Liver (tissue), 9 donors: Measurements from ENCODE around the gene SEMA6B. TPM values are rescaled to one million over a fixed set of nuclear protein-coding genes. Genes with fewer than 3 reads are reported as not detected.

Experiments
- DNase-seq: peaks from one replicate; pipeline ENCODE4 v3.0.0-alpha.2; 2017; ENCODE audit warnings: low spot score
- H3K27ac ChIP-seq, 2 donors: one replicate each; pipeline ENCODE4 v1.7.0; 2013; ENCODE audit warnings: inconsistent platforms in 2 of 2, low read length in 2 of 2, control low read depth in 1 of 2, low read depth in 1 of 2, mild to moderate bottlenecking in 1 of 2
- H3K27me3 ChIP-seq, 4 donors: one replicate each; pipeline versions ENCODE4 v1.6.1 to v1.7.0; 2013; ENCODE audit warnings: low read length in 3 of 4, inconsistent platforms in 1 of 4, mild to moderate bottlenecking in 1 of 4, moderate library complexity in 1 of 4; ENCODE audit not compliant: control insufficient read depth in 4 of 4, insufficient read depth in 4 of 4
- H3K36me3 ChIP-seq, 4 donors: one replicate each; pipeline versions ENCODE4 v1.6.1 to v1.7.0; 2013; ENCODE audit warnings: low read length in 3 of 4, mild to moderate bottlenecking in 3 of 4, low read depth in 1 of 4, moderate library complexity in 1 of 4; ENCODE audit not compliant: control insufficient read depth in 4 of 4, insufficient read depth in 3 of 4
- H3K4me1 ChIP-seq, 4 donors: one replicate each; pipeline versions ENCODE4 v1.6.1 to v1.7.0; 2013; ENCODE audit warnings: low read length in 3 of 4, mild to moderate bottlenecking in 3 of 4, moderate library complexity in 1 of 4; ENCODE audit not compliant: control insufficient read depth in 4 of 4, insufficient read depth in 4 of 4
- H3K4me3 ChIP-seq, 3 donors: one replicate each; pipeline versions ENCODE4 v1.6.1 to v1.7.0; 2013; ENCODE audit warnings: low read length in 3 of 3, control low read depth in 1 of 3, low read depth in 1 of 3, mild to moderate bottlenecking in 1 of 3
- H3K9ac ChIP-seq, 2 donors: one replicate each; pipeline ENCODE4 v1.7.0; 2013; ENCODE audit warnings: low read length in 2 of 2, mild to moderate bottlenecking in 2 of 2, moderate library complexity in 2 of 2, control low read depth in 1 of 2, low read depth in 1 of 2
- H3K9me3 ChIP-seq, 4 donors: one replicate each; pipeline versions ENCODE4 v1.6.1 to v1.7.0; 2013; ENCODE audit warnings: low read length in 3 of 4; ENCODE audit not compliant: control insufficient read depth in 4 of 4
- EGR1 ChIP-seq, 2 donors: IDR thresholded peaks; 2 replicates each; pipeline ENCODE4 v1.6.1; 2016 to 2018; ENCODE audit warnings: antibody characterized with exemption in 2 of 2, low read depth in 2 of 2
- FOXA1 ChIP-seq: IDR thresholded peaks from 2 replicates; pipeline ENCODE4 v1.6.1; 2016; ENCODE audit warnings: antibody characterized with exemption
- FOXA2 ChIP-seq: IDR thresholded peaks from 2 replicates; pipeline ENCODE4 v1.6.1; 2016; ENCODE audit warnings: antibody characterized with exemption
- GABPA ChIP-seq, 2 donors: IDR thresholded peaks in 1 of 2; conservative IDR thresholded peaks in 1 of 2; 2 replicates each; pipeline ENCODE4 v1.6.1; 2016; ENCODE audit warnings: antibody characterized with exemption in 2 of 2, mild to moderate bottlenecking in 1 of 2, moderate library complexity in 1 of 2
- HNF4A ChIP-seq, 2 donors: conservative IDR thresholded peaks; 2 replicates each; pipeline ENCODE4 v1.6.1; 2016; ENCODE audit warnings: antibody characterized with exemption in 2 of 2, mild to moderate bottlenecking in 2 of 2
- NR2F2 ChIP-seq: IDR thresholded peaks from 2 replicates; pipeline ENCODE4 v1.6.1; 2016; ENCODE audit warnings: antibody characterized with exemption
- RAD21 ChIP-seq, 2 donors: IDR thresholded peaks; 2 replicates each; pipeline ENCODE4 v1.6.1; 2016; ENCODE audit warnings: antibody characterized with exemption in 2 of 2, mild to moderate bottlenecking in 2 of 2
- RXRA ChIP-seq, 2 donors: IDR thresholded peaks; 2 replicates each; pipeline ENCODE4 v1.6.1; 2017 to 2018; ENCODE audit warnings: antibody characterized with exemption in 2 of 2, mild to moderate bottlenecking in 1 of 2
- SP1 ChIP-seq: IDR thresholded peaks from 2 replicates; pipeline ENCODE4 v1.6.1; 2018; ENCODE audit warnings: antibody characterized with exemption, mild to moderate bottlenecking
- TAF1 ChIP-seq: conservative IDR thresholded peaks from 2 replicates; pipeline ENCODE4 v1.6.1; 2016; ENCODE audit warnings: antibody characterized with exemption, mild to moderate bottlenecking
- whole genome bisulfite sequencing: extraction: QIAGEN DNeasy Blood & Tissue Kit; methylation state at CpG from one replicate; pipeline ENCODE4 v1.1.7; 2013; 5-methylcytosine and 5-hydroxymethylcytosine counted together
- polyA plus RNA-seq, 2 donors: library from polyadenylated mRNA; stranded (reverse) in 1 of 2; unstranded in 1 of 2; fragments of 200-250 nt in 1 of 2; fragments of >200 nt in 1 of 2; fragmentation: Nextera tagmentation in 1 of 2; extraction: Ambion mirVana in 1 of 2; gene quantifications; one replicate each; pipeline versions ENCODE4 v1.2.1 to v1.2.3, GENCODE V29; 2013 to 2015
- total RNA-seq, 2 donors: library from RNA; depleted of rRNA; stranded (reverse); fragments of >200 nt; gene quantifications; one replicate each; pipeline ENCODE4 v1.2.3, GENCODE V29; 2014
- TF ChIP-seq, protein P1 (sequence below): fragments of 150-350 bp; IDR thresholded peaks from 2 replicates; pipeline ENCODE4 v1.5.1; 2017; ENCODE audit warnings: improper control_type of control experiment, low read depth, low read length; ENCODE audit not compliant: missing input control
- TF ChIP-seq, protein P2 (sequence below): IDR thresholded peaks from 2 replicates; pipeline ENCODE4 v1.6.1; 2016; ENCODE audit warnings: antibody characterized with exemption, mild to moderate bottlenecking
- TF ChIP-seq, protein P3 (sequence below): IDR thresholded peaks from 2 replicates; pipeline ENCODE4 v1.6.1; 2016; ENCODE audit warnings: antibody characterized with exemption
- TF ChIP-seq, protein P4 (sequence below): IDR thresholded peaks from 2 replicates; pipeline ENCODE4 v1.6.1; 2016; ENCODE audit warnings: antibody characterized with exemption
- TF ChIP-seq, protein P5 (sequence below): IDR thresholded peaks from 2 replicates; pipeline ENCODE4 v1.6.1; 2016; ENCODE audit warnings: antibody characterized with exemption
- donor health status: healthy.
- donor health status: healthy.
- donor health status: healthy.
- donor health status: healthy.
- donor health status: healthy.

The SEMA6B gene
- total and polyA plus RNA-seq, 4 donors = 0.58 to 3.2 (median 2.9) TPM

DNA sequence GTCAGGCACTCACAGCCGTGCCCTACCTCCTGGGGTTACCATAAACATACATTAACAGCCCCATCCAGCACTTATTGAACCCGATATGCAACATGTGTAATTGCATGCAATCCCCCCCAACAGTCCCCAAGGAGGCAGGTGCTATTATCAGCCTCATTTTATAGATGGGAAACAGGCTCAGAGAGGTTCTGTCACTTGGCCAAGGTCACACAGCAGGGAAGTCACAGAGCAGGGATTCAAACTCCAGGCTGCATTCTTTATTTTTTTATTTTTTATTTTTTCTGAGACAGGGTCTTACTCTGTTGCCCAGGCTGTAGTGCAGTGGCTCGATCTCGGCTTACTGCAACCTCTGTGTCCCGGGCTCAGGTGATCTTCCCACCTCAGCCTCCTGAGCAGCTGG lies 41.4 kb upstream of the SEMA6B start:
- no peak overlapping the region for H3K4me3 ChIP-seq
- peaks cover 2 to 13% (median 10%) of the 10 kb centered on the region in 4 donors for H3K4me1 ChIP-seq
- no peaks in the 10 kb centered on the region for H3K36me3 ChIP-seq
- no peak for TF ChIP-seq GABPA (IDR thresholded peaks at IDR 0.05 in 1 of 2, conservative IDR thresholded peaks at IDR 0.05 in 1 of 2)
- TF ChIP-seq FOXA1 = no peak
- no peak for TF ChIP-seq HNF4A (conservative IDR thresholded peaks at IDR 0.05)
- TF ChIP-seq NR2F2 = no peak
- TF ChIP-seq EGR1 (IDR thresholded peaks at IDR 0.05; ENCODE audit: low read depth in 2 of 2) = no peak
- TF ChIP-seq, protein P1, sequence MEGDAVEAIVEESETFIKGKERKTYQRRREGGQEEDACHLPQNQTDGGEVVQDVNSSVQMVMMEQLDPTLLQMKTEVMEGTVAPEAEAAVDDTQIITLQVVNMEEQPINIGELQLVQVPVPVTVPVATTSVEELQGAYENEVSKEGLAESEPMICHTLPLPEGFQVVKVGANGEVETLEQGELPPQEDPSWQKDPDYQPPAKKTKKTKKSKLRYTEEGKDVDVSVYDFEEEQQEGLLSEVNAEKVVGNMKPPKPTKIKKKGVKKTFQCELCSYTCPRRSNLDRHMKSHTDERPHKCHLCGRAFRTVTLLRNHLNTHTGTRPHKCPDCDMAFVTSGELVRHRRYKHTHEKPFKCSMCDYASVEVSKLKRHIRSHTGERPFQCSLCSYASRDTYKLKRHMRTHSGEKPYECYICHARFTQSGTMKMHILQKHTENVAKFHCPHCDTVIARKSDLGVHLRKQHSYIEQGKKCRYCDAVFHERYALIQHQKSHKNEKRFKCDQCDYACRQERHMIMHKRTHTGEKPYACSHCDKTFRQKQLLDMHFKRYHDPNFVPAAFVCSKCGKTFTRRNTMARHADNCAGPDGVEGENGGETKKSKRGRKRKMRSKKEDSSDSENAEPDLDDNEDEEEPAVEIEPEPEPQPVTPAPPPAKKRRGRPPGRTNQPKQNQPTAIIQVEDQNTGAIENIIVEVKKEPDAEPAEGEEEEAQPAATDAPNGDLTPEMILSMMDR = no peak
- TF ChIP-seq, protein P2, sequence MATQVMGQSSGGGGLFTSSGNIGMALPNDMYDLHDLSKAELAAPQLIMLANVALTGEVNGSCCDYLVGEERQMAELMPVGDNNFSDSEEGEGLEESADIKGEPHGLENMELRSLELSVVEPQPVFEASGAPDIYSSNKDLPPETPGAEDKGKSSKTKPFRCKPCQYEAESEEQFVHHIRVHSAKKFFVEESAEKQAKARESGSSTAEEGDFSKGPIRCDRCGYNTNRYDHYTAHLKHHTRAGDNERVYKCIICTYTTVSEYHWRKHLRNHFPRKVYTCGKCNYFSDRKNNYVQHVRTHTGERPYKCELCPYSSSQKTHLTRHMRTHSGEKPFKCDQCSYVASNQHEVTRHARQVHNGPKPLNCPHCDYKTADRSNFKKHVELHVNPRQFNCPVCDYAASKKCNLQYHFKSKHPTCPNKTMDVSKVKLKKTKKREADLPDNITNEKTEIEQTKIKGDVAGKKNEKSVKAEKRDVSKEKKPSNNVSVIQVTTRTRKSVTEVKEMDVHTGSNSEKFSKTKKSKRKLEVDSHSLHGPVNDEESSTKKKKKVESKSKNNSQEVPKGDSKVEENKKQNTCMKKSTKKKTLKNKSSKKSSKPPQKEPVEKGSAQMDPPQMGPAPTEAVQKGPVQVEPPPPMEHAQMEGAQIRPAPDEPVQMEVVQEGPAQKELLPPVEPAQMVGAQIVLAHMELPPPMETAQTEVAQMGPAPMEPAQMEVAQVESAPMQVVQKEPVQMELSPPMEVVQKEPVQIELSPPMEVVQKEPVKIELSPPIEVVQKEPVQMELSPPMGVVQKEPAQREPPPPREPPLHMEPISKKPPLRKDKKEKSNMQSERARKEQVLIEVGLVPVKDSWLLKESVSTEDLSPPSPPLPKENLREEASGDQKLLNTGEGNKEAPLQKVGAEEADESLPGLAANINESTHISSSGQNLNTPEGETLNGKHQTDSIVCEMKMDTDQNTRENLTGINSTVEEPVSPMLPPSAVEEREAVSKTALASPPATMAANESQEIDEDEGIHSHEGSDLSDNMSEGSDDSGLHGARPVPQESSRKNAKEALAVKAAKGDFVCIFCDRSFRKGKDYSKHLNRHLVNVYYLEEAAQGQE = no peak
- TF ChIP-seq, protein P3, sequence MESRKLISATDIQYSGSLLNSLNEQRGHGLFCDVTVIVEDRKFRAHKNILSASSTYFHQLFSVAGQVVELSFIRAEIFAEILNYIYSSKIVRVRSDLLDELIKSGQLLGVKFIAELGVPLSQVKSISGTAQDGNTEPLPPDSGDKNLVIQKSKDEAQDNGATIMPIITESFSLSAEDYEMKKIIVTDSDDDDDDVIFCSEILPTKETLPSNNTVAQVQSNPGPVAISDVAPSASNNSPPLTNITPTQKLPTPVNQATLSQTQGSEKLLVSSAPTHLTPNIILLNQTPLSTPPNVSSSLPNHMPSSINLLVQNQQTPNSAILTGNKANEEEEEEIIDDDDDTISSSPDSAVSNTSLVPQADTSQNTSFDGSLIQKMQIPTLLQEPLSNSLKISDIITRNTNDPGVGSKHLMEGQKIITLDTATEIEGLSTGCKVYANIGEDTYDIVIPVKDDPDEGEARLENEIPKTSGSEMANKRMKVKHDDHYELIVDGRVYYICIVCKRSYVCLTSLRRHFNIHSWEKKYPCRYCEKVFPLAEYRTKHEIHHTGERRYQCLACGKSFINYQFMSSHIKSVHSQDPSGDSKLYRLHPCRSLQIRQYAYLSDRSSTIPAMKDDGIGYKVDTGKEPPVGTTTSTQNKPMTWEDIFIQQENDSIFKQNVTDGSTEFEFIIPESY = no peak
- TF ChIP-seq FOXA2 = no peak
- TF ChIP-seq RXRA (IDR thresholded peaks at IDR 0.05) = no peak
- TF ChIP-seq, protein P4, sequence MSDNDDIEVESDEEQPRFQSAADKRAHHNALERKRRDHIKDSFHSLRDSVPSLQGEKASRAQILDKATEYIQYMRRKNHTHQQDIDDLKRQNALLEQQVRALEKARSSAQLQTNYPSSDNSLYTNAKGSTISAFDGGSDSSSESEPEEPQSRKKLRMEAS = no peak
- no peak for TF ChIP-seq TAF1
- TF ChIP-seq, protein P5, sequence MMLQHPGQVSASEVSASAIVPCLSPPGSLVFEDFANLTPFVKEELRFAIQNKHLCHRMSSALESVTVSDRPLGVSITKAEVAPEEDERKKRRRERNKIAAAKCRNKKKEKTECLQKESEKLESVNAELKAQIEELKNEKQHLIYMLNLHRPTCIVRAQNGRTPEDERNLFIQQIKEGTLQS = no peak
- no peak for TF ChIP-seq RAD21 (IDR thresholded peaks at IDR 0.05)
- no peak for TF ChIP-seq SP1
- H3K27ac ChIP-seq = no peak overlapping the region
- no peak for DNase-seq
- H3K9ac ChIP-seq = no peak overlapping the region
- no peaks in the 10 kb centered on the region for H3K9me3 ChIP-seq
- WGBS = 89% methylated on average over 5 of the region's 5 CpGs
- H3K27me3 ChIP-seq = no peaks in the 10 kb centered on the region

DNA sequence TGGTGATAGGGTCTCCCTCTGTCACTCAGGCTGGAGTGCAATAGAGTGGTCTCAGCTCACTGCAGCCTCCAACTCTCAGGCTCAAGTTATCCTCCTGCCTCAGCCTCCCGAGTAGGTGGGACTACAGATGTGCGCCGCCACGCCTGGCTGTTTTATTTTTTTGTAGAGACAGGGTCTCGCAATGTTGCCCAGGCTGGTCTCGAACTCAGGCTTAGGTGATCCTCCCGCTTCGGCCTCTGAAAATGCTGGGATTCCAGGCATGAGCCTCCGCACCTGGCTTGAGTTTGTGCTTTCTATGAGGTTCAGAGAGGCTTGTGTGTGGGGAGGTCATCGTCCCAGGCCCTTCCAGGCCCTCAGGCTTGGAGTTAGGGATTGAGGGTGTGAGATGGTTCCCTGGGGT lies 40.6 kb upstream of the SEMA6B start:
- Histone ChIP-seq H3K4me3 (no peak overlapping the region), H3K9ac (no peak overlapping the region), H3K4me1 (peaks cover 2 to 16% (median 13%) of the 10 kb centered on the region in 4 donors), H3K27ac (no peak overlapping the region), H3K9me3 (no peaks in the 10 kb centered on the region), H3K27me3 (no peaks in the 10 kb centered on the region), H3K36me3 (no peaks in the 10 kb centered on the region)
- 95% methylated on average over 10 of the region's 10 CpGs for WGBS
- DNase-seq = no peak
- TF ChIP-seq RAD21 (IDR thresholded peaks at IDR 0.05) (no peak), NR2F2 (no peak), FOXA1 (no peak)
- TF ChIP-seq, protein P1 = no peak
